HepG2 (cell line): Measurements from ENCODE around the gene SPATA32.

Experiments
- CBX2 ChIP-seq, 2 experiments: fragments of 200-600 bp in 1 of 2; sonication (generic); formaldehyde crosslinking in 1 of 2; IDR thresholded peaks; 2 replicates each; pipeline versions ENCODE4 v1.7.0 to v1.8.1; 2018 to 2022; ENCODE audit warnings: low read depth in 2 of 2, low read length in 1 of 2, mild to moderate bottlenecking in 1 of 2, missing genetic modification reagents in 1 of 2
- DNMT3B ChIP-seq: conservative IDR thresholded peaks from 2 replicates; pipeline ENCODE4 v1.6.1; 2016; ENCODE audit warnings: missing biosample characterization, control low read depth
- KLF6 ChIP-seq: IDR thresholded peaks from 2 replicates; pipeline ENCODE4 v1.8.0; 2016; ENCODE audit warnings: missing biosample characterization, missing genetic modification reagents
- SP1 ChIP-seq, 2 experiments: fragments of 450-650 bp in 1 of 2; sonication (generic) in 1 of 2; formaldehyde crosslinking in 1 of 2; IDR thresholded peaks; 2 replicates each; pipeline versions ENCODE4 v1.4.0 to v1.6.1; 2016 to 2020; ENCODE audit warnings: missing genetic modification reagents in 1 of 2
- SUZ12 ChIP-seq: fragments of 150-350 bp; IDR thresholded peaks from 2 replicates; pipeline ENCODE4 v1.6.1; 2014; ENCODE audit warnings: low read depth, low read length
- ZFP36 ChIP-seq: fragments of 150-350 bp; IDR thresholded peaks from 2 replicates; pipeline ENCODE4 v1.6.1; 2018; ENCODE audit warnings: borderline replicate concordance, low read length, low read depth; ENCODE audit not compliant: partially characterized antibody
- ZNF10 ChIP-seq: sonication (generic); formaldehyde crosslinking; IDR thresholded peaks from 2 replicates; pipeline ENCODE4 v1.4.0; 2020; ENCODE audit warnings: mild to moderate bottlenecking, low read depth, missing genetic modification reagents, borderline replicate concordance
- TF ChIP-seq, protein P1 (sequence below), 2 experiments: IDR thresholded peaks; 2 replicates each; pipeline ENCODE4 v1.6.1; 2011 to 2012; ENCODE audit warnings: low read length in 2 of 2, borderline replicate concordance in 1 of 2, low read depth in 1 of 2, mild to moderate bottlenecking in 1 of 2, moderate library complexity in 1 of 2

DNA sequence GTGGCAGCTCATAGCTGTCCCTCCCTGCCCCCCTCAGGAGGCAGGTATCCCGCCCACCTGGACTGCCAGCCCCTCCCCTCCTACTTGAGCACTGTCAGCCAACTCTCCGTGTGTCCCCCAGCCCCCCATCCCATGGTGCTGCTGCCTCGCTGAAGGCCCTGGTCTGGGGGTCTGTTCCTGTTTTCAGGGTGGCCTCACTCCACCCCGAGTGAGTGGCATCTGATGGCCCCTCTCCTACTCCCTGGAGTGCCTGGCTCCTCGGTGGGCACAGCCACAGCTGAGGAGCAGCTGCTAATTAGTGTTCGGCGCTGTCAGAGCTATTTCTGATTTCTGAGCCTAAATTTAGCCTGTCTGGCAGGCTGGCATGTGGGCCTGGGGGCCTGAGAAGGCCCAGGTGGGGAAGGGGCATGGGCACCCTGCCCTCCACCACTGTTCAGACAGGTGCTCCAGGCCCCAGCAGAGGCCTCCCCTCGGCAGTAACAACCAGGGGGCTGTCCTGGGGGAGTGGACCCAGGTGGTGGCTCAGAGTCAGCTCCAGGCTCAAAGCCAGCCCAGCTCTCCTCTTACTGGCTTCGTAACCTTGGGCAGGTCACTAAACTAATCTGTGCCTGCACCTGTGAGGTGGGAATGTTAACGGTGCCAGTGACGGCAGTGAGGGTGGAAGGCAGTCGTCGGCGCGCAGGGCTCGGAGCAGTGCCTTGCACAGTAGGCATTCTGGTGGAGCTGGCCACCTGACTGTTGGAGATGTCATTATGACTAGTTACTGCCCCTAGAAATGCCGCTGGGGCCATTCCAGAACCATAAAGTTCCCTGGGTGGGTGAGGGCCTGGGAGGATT lies 33.8 kb downstream of the SPATA32 start:
- TF ChIP-seq DNMT3B (CRISPR knock-in tag) (no peak), ZNF10 (CRISPR knock-in tag) (no peak), SP1 (IDR thresholded peaks at IDR 0.05) (no peak), SP1 (CRISPR knock-in tag; IDR thresholded peaks at IDR 0.05) (no peak), KLF6 (no peak), CBX2 (IDR thresholded peaks at IDR 0.05; ENCODE audit: low read depth, low read length) (no peak), CBX2 (CRISPR knock-in tag; IDR thresholded peaks at IDR 0.05; ENCODE audit: low read depth) (no peak), ZFP36 (no peak), SUZ12 (no peak)
- TF ChIP-seq, protein P1, sequence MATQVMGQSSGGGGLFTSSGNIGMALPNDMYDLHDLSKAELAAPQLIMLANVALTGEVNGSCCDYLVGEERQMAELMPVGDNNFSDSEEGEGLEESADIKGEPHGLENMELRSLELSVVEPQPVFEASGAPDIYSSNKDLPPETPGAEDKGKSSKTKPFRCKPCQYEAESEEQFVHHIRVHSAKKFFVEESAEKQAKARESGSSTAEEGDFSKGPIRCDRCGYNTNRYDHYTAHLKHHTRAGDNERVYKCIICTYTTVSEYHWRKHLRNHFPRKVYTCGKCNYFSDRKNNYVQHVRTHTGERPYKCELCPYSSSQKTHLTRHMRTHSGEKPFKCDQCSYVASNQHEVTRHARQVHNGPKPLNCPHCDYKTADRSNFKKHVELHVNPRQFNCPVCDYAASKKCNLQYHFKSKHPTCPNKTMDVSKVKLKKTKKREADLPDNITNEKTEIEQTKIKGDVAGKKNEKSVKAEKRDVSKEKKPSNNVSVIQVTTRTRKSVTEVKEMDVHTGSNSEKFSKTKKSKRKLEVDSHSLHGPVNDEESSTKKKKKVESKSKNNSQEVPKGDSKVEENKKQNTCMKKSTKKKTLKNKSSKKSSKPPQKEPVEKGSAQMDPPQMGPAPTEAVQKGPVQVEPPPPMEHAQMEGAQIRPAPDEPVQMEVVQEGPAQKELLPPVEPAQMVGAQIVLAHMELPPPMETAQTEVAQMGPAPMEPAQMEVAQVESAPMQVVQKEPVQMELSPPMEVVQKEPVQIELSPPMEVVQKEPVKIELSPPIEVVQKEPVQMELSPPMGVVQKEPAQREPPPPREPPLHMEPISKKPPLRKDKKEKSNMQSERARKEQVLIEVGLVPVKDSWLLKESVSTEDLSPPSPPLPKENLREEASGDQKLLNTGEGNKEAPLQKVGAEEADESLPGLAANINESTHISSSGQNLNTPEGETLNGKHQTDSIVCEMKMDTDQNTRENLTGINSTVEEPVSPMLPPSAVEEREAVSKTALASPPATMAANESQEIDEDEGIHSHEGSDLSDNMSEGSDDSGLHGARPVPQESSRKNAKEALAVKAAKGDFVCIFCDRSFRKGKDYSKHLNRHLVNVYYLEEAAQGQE (IDR thresholded peaks at IDR 0.05; ENCODE audit: borderline replicate concordance in 1 of 2, low read depth in 1 of 2, low read length in 2 of 2), result no peak
